IgD-negative memory B cell (primary cell): ENCODE measurements around the gene BTK. TPM values are rescaled to one million over a fixed set of nuclear protein-coding genes. Genes with fewer than 3 reads are reported as not detected.
"Not testable (repeated sequence)": the region's sequence is repeated elsewhere in the genome, so short reads cannot be mapped to it uniquely, and the experiment has no call there.

Experiments used
- H3K27ac Mint-ChIP-seq, 3 donors: one replicate each; pipeline ENCODE4 v1.8.0; 2020 to 2022; ENCODE audit warnings: mild to moderate bottlenecking in 3 of 3, mixed read lengths in 3 of 3, moderate library complexity in 1 of 3
- H3K27me3 Mint-ChIP-seq: one replicate; pipeline ENCODE4 v1.8.0; 2021; ENCODE audit warnings: mixed read lengths
- H3K36me3 Mint-ChIP-seq: one replicate; pipeline ENCODE4 v1.8.0; 2020; ENCODE audit warnings: mild to moderate bottlenecking, mixed read lengths
- H3K4me1 Mint-ChIP-seq, 3 donors: one replicate each; pipeline ENCODE4 v1.8.0; 2020 to 2022; ENCODE audit warnings: mixed read lengths in 3 of 3, mild to moderate bottlenecking in 1 of 3
- H3K4me3 Mint-ChIP-seq, 4 donors: one replicate each; pipeline ENCODE4 v1.8.0; 2020 to 2022; ENCODE audit warnings: mild to moderate bottlenecking in 4 of 4, mixed read lengths in 4 of 4, moderate library complexity in 3 of 4
- H3K9me3 Mint-ChIP-seq, 3 donors: one replicate each; pipeline ENCODE4 v1.8.0; 2020 to 2021; ENCODE audit warnings: mixed read lengths in 3 of 3, mild to moderate bottlenecking in 1 of 3
- polyA plus RNA-seq: library from polyadenylated mRNA; unstranded; fragments of 300-500 nt; fragmentation: Illumina TruSeq; gene quantifications from one replicate; pipeline ENCODE4 v1.2.3, GENCODE V29; 2021

The BTK gene
- polyA plus RNA-seq, 1 donor from 2014 or later, result 113 TPM

DNA sequence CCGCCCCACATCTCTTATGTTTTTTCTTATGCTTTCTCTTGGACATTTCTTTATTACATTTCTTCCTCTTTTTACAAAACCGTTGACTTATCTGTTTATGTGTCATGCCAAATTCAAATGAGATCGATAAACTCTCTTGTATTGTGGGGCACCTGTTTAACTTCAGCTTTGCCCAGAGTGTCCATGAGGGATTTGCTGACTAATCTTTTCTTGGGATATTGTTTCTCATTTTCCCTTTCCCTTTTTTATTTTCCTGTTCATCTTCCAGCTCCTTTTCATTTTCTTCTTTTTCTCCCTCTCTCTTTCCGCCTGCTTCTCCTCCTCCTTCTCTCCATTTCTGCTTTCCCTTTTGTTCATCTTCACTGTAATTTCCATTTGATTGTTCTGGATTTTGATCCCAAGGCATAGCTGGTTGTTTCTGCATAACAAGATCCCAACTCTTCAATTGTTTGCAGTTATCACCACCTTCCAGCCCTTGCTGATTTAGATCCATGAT lies 48.2 kb downstream of the BTK start:
- Mint-ChIP-seq H3K4me1 (no peaks in the 10 kb centered on the region), H3K27ac (no peak overlapping the region)

DNA sequence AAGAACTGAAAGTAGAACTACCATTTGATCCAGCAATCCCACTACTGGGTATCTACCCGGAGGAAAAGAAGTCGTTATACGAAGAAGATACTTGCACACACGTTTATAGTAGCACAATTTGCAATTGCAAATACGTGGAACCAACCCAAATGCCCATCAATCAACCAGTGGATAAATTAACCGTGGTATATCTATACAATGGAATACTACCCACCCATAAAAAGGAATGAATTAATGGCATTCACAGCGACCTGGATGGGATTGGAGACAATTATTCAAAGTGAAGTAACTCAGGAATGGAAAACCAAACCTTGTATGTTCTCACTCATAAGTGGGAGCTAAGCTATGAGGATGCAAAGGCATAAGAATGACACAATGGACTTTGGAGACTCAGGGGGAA lies 51.7 kb downstream of the BTK start:
- not testable (repeated sequence) for H3K9me3 Mint-ChIP-seq, H3K36me3 Mint-ChIP-seq, H3K27ac Mint-ChIP-seq, H3K4me1 Mint-ChIP-seq, H3K4me3 Mint-ChIP-seq, H3K27me3 Mint-ChIP-seq

More for the DNA sequence above, 48.2 kb downstream of the BTK start:
- Mint-ChIP-seq H3K36me3 (no peaks in the 10 kb centered on the region), H3K27me3 (peaks cover 1% of the 10 kb centered on the region), H3K9me3 (peaks cover 2 to 7% (median 3%) of the 10 kb centered on the region in 3 donors), H3K4me3 (no peak overlapping the region)

DNA sequence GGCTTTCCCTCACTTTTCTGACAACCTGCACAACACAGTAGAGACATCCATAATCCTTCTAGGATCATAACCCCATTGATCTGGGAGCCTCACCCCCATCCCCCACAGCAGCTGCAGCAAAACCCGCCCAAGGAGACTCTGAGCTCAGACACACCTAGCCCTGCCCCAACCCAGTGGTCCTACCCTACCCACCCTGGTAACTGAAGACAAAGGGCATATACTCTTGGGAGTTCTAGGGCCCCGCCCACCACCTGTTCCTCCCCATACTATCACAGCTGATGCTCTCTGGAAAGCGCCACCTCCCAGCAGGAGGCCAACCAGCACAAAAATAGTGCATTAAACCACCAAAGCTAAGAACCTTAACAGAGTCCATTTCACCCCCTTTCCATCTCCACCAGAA lies 59.4 kb downstream of the BTK start:
- not testable (repeated sequence) for H3K27ac Mint-ChIP-seq, H3K4me1 Mint-ChIP-seq, H3K27me3 Mint-ChIP-seq

DNA sequence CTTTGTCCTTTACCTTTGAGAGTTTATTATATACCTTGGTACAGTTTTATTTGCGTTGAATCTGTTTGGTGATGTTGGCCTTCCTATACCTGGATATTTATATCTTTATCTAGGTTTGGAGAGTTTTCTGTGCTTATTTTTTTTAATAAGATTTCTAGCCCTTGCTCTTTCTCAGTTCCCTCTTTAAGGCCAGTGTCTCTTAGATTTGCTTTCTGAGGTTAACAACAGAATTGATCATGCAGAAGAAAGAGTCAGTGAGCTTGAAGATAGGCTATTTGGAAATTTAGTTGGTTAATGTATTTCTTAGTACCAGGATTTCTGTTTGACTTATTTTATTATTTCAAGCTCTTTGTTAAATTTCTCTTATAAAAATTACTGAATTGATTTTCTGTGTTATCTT lies 82.2 kb downstream of the BTK start:
- Mint-ChIP-seq H3K4me1 (peaks cover 0 to 2% (median 0%) of the 10 kb centered on the region in 3 donors), H3K36me3 (no peaks in the 10 kb centered on the region), H3K27ac (no peak overlapping the region), H3K9me3 (peaks cover 0 to 1% (median 0%) of the 10 kb centered on the region in 3 donors), H3K27me3 (no peaks in the 10 kb centered on the region), H3K4me3 (no peak overlapping the region)

More for the DNA sequence above, 59.4 kb downstream of the BTK start:
- peak overlapping the region in 1 of 4 donors; percentile 52 for H3K4me3 Mint-ChIP-seq
- H3K36me3 Mint-ChIP-seq, H3K9me3 Mint-ChIP-seq: not testable (repeated sequence)

Other genes with a start within 250 kb of the BTK start
- not detected for gene DRP2, start 166.4 kb downstream of the BTK start, polyA plus RNA-seq
- gene TAF7L, start 94.9 kb downstream of the BTK start, polyA plus RNA-seq, result not detected
- gene TIMM8A, start 37.4 kb downstream of the BTK start, polyA plus RNA-seq, result 6.7 TPM
- gene RPL36A, start 4.8 kb upstream of the BTK start, polyA plus RNA-seq, result 2,145 TPM
- gene GLA, start 21.7 kb upstream of the BTK start, polyA plus RNA-seq, result 17.9 TPM
- gene HNRNPH2, start 22.0 kb upstream of the BTK start, polyA plus RNA-seq, result 74.2 TPM
- gene ARMCX4, start 99.3 kb upstream of the BTK start, polyA plus RNA-seq, result not detected
- not detected for gene ARMCX1, start 164.4 kb upstream of the BTK start, polyA plus RNA-seq
- 57.4 TPM for gene ARMCX6, start 231.8 kb upstream of the BTK start, polyA plus RNA-seq
- gene ARMCX3, start 237.0 kb upstream of the BTK start, polyA plus RNA-seq, result 19.9 TPM